Calu3 (cell line): Measurements from ENCODE around the gene TAS1R3. TPM values are rescaled to one million over a fixed set of nuclear protein-coding genes. Genes with fewer than 3 reads are reported as not detected.

Source experiments
- BruUV-seq: library from RNA; stranded (reverse); fragments of 400-500 nt; replicated peaks from 2 replicates; lab custom pipeline; 2021; lab: Mats Ljungman, UMichigan
- CTCF ChIA-PET: fragments of 300-600 bp; sonication (Branson Sonifier 250); formaldehyde crosslinking; loops from one replicate; lab custom pipeline; 2022; ENCODE audit warnings: antibody characterized with exemption; lab: Charles Lee
- DNase-seq: peaks from one replicate; pipeline ENCODE4 v3.0.0; 2022
- H3K27ac Mint-ChIP-seq: one replicate; pipeline ENCODE4 v1.8.0; 2022; ENCODE audit warnings: mixed read lengths; ENCODE audit not compliant: unreplicated experiment
- H3K27me3 Mint-ChIP-seq: one replicate; pipeline ENCODE4 v1.8.0; 2022; ENCODE audit warnings: mixed read lengths; ENCODE audit not compliant: unreplicated experiment
- H3K36me3 Mint-ChIP-seq: one replicate; pipeline ENCODE4 v1.8.0; 2022; ENCODE audit warnings: mild to moderate bottlenecking, moderate library complexity, mixed read lengths; ENCODE audit not compliant: insufficient read depth, unreplicated experiment
- H3K4me1 Mint-ChIP-seq: one replicate; pipeline ENCODE4 v1.8.0; 2022; ENCODE audit warnings: mild to moderate bottlenecking, low read depth, mixed read lengths; ENCODE audit not compliant: unreplicated experiment
- H3K4me3 Mint-ChIP-seq: one replicate; pipeline ENCODE4 v1.8.0; 2022; ENCODE audit warnings: mild to moderate bottlenecking, low read depth, moderate library complexity, mixed read lengths; ENCODE audit not compliant: unreplicated experiment
- H3K9me3 Mint-ChIP-seq: one replicate; pipeline ENCODE4 v1.8.0; 2022; ENCODE audit warnings: low read depth, mixed read lengths; ENCODE audit not compliant: unreplicated experiment
- intact Hi-C: fragments of 100-400 bp; cut with micrococcal nuclease; formaldehyde crosslinking; loops from one replicate; pipeline ENCODE4 v1.10.0; 2022; ENCODE audit not compliant: unreplicated experiment
- total RNA-seq: library from RNA; stranded (reverse); gene quantifications from 2 replicates; pipeline ENCODE4 v1.2.3, GENCODE V29; 2022
- TF ChIP-seq, protein P1 (sequence below): fragments of 200-600 bp; IDR thresholded peaks from one replicate; pipeline ENCODE4 v1.8.0; 2022; ENCODE audit warnings: antibody characterized with exemption; ENCODE audit not compliant: unreplicated experiment

TAS1R3 gene
- total RNA-seq, 1 experiment from 2014 or later = 0.42 TPM

DNA sequence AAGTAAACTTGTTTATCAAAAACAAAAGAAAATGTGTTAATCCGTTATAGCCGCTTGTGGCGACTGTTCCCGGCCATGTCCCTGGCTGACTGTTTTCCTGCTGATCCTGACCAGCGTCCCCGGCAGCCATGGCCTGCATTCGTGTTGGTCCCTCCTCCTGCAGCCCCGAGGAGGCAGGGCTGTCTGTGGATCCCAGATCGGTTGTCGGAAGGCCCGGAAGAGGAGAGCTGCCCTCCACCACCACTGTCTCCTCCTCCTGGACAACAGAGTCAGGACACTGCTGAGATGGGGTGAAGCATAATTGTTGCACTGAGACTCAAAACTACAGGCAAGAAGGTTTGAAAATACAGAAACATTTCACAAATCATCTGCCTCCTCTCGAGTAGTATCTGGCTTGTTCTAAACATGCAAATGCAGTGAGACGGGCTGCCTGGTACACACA is 30.9 kb downstream of the TAS1R3 start:
- Mint-ChIP-seq H3K36me3 (peaks cover 6% of the 10 kb centered on the region), H3K4me3 (no peak overlapping the region), H3K9me3 (peaks cover 4% of the 10 kb centered on the region), H3K27ac (no peak overlapping the region), H3K27me3 (peaks cover 14% of the 10 kb centered on the region), H3K4me1 (peaks cover 10% of the 10 kb centered on the region)
- CTCF ChIA-PET = no interaction called here
- no TSS peak for BruUV-seq
- TF ChIP-seq, protein P1, sequence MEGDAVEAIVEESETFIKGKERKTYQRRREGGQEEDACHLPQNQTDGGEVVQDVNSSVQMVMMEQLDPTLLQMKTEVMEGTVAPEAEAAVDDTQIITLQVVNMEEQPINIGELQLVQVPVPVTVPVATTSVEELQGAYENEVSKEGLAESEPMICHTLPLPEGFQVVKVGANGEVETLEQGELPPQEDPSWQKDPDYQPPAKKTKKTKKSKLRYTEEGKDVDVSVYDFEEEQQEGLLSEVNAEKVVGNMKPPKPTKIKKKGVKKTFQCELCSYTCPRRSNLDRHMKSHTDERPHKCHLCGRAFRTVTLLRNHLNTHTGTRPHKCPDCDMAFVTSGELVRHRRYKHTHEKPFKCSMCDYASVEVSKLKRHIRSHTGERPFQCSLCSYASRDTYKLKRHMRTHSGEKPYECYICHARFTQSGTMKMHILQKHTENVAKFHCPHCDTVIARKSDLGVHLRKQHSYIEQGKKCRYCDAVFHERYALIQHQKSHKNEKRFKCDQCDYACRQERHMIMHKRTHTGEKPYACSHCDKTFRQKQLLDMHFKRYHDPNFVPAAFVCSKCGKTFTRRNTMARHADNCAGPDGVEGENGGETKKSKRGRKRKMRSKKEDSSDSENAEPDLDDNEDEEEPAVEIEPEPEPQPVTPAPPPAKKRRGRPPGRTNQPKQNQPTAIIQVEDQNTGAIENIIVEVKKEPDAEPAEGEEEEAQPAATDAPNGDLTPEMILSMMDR = no peak
- DNase-seq = no peak
- intact Hi-C loops = no loop called here

DNA sequence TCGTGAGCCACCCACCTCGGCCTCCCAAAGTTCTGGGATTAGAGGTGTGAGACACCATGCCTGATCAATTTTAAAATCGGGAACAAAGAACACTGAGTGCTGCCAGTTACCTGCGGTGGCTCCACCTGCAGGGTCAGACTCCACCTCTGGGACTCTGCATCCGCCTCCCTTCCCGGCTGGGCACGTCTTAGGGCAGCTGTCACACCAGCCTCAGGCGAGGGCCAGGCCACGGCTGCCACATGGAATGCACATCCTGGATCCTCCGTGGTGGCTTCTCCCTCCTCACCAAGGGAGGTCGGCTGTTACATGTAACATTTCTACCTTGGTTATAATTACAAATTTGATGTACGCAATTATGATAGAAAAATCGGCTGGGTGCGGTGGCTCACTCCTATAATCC is 33.2 kb downstream of the TAS1R3 start:
- intact Hi-C loops = no loop called here
- peaks cover 10% of the 10 kb centered on the region for H3K4me1 Mint-ChIP-seq
- peak; percentile 37 for DNase-seq
- CTCF ChIA-PET = no interaction called here
- H3K4me3 Mint-ChIP-seq = no peak overlapping the region
- peaks cover 4% of the 10 kb centered on the region for H3K9me3 Mint-ChIP-seq
- H3K27ac Mint-ChIP-seq = no peak overlapping the region
- no TSS peak for BruUV-seq
- peaks cover 14% of the 10 kb centered on the region for H3K27me3 Mint-ChIP-seq
- TF ChIP-seq, protein P1 = no peak
- peaks cover 6% of the 10 kb centered on the region for H3K36me3 Mint-ChIP-seq

DNA sequence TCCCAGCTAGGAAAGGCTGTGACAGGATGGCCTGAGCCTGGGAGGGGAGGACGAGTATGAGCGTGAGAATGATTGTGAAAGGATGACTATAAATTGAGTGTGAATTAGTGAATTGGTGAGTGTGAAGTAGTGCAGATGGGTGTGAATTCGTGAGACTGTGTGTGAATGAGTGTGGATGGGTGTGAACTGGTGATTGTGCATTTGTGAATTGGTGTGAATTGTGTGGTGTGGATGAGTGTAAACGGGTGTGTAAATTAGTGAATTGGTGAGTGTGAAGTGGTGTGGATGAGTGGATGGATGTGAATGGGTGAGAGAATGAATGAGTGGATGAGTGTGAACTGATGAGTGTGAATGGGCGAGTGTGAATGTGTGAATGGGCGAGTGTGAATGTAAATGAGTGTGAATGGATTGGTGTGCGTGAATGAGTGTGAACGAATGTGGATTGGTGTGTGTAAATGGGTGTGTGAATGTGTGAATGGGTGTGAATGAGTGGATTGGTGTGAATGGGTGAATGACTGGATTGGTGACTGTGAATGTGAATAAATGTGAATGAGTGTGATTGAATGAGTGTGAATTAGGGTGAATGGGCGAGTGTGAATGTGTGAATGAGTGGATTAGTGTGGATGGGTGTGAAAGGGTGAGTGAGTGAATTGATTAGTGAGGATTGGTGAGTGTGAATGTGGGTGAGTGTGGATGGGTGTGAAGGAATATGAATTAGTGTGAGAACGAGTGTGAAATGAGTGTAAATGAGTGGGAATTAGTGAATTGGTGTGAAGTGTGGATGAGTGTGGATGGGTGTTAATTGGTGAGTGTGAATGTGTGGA is 35.0 kb downstream of the TAS1R3 start:
- H3K9me3 Mint-ChIP-seq = no peaks in the 10 kb centered on the region
- no peak overlapping the region for H3K27ac Mint-ChIP-seq
- DNase-seq = no peak
- TF ChIP-seq, protein P1 = no peak
- CTCF ChIA-PET = no interaction called here
- H3K27me3 Mint-ChIP-seq = peaks cover 4% of the 10 kb centered on the region
- H3K4me3 Mint-ChIP-seq = no peak overlapping the region
- peaks cover 2% of the 10 kb centered on the region for H3K4me1 Mint-ChIP-seq
- H3K36me3 Mint-ChIP-seq = no peaks in the 10 kb centered on the region
- intact Hi-C loops = no loop called here
- no TSS peak for BruUV-seq

DNA sequence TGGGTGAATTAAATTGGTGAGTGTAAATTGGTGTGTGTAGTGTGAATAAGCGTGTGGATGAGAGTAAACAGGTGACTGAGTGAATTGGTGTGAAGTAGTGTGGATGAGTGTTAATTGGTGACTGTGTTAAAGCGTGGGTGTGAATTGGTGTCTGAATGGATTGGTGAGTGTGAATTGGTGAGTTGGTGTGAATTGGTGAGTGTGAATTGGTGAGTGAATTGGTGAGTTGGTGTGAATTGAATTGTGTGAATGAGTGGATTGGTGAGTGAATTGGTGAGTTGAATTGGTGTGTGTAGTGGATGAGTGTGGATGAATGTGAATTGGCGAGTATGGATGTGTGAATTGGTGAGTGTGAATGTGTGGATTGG is 35.6 kb downstream of the TAS1R3 start:
- H3K9me3 Mint-ChIP-seq = no peaks in the 10 kb centered on the region
- CTCF ChIA-PET = no interaction called here

More for the DNA sequence above, 35.6 kb downstream of the TAS1R3 start:
- Mint-ChIP-seq H3K4me3 (no peak overlapping the region), H3K36me3 (no peaks in the 10 kb centered on the region), H3K27ac (no peak overlapping the region), H3K4me1 (no peaks in the 10 kb centered on the region), H3K27me3 (no peaks in the 10 kb centered on the region)
- TF ChIP-seq, protein P1 = no peak
- intact Hi-C loops = no loop called here
- BruUV-seq = no TSS peak
- no peak for DNase-seq
